Superior temporal gyrus (tissue), 1 donor: ENCODE data around the gene SF3B1.
"Not testable (repeated sequence)": the region's sequence is repeated elsewhere in the genome, so short reads cannot be mapped to it uniquely, and the experiment has no call there.

Experiments
- DNase-seq: peaks from one replicate; pipeline ENCODE4 v3.0.0-alpha.2; 2016; ENCODE audit errors: extremely low spot score

Gene SF3B1

DNA sequence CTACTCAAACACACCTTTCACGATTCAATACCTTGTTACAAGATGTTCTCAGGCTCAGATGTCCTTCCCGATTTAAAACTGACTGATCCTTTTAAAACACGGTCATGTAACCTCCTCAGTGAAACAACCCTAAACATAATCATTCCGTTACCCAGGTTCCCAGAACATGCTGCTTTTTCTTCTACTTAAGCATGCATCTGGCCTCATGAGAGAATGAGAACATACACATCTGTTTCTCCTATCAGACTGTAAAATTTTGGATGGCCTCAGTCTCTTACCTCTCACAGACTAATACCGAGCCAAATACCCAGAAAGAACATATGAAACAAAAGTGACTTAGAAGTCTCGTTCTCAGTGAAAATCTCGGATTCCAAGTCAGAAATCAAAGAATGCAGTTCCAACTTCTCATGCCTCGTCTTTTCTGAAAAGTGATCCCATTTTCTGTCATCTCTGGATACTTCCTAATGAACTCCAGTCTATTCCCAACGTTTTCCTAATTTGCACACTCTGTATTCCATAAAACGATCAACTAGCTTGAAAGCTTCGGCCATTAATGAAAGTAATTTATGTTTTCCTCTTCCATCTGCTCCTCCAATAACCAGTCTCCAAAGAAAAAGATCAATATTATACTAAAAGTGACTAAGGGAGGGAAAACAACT lies 919 bp downstream of the SF3B1 start:
- peak; percentile 22 for DNase-seq

- not testable (repeated sequence) for DNase-seq
Measured at GRCh38 chr2:197432527-197432926, 2.3 kb downstream of the SF3B1 start.

DNA sequence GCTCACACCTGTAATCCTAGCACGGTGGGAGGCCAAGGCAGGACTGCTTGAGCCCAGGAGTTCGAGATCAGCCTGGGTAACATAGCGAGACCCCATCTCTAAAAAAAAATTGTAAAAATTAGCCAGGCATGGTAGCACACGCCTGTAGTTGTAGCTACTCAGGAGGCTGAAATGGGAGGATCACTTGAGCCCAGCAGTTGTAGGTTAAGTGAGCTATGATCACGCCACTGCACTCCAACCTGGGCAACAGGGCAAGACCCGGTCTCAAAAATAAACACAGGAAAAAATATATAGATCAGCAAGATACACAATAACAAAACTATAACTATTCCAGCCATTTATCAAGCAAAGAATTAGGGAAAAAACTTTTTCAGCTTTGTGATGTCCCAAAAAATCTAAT lies 3.0 kb downstream of the SF3B1 start:
- no peak for DNase-seq

DNA sequence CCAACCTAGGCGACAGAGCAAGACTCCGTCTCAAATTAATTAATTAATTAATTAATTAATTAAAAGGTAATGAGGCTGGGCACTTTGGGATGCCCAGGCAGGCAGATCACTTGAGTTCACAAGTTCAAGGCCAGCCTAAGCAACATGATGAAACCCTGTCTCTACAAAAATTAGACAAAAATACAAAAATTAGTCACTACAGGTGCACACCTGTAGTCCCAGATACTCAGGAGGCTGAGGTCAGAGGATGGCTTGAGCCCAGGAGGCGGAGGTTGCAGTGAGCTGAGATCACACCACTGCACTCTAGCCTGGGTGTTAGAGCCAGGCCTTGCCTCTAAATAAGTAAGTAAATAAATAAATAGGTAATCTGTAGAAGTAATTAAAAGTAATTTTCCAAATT lies 6.8 kb downstream of the SF3B1 start:
- no peak for DNase-seq

DNA sequence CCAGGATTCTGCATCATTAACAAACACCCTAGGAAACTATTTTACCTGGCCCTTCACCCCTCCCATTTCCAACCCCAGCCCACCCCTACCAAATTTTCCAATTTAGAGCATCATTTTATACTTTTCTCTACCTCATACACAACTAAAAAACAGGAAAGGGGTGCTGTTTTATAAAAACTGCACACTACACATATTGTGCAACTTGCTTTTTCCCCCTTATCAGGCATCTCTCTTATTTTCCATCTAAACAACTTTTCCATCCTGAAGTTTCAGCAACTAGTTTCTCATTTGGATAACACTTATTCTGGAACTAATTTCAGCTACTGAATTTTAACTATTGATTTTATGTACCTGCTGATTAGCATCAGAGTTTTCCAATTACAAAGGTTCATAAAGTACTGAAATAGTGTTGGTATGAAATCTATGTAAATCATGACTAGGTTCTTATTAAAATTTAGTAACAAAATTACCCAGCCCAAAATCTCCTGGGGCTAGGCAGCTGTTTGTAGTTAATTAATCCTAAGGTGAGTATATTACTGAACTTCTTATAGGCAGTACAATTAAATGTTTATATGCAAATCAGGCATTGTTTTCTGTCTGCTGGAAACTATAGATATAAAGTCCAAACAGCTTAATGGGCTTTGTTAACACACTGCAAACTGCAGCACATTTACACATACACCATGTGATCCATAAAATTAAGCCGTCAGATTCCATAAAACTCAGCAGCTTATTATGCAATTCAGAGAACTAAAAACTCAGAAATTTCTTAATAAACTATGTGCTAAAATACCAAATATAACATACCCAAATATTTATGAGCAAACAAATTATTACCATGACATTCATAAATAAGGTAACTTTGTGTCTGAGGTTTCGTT lies 7.9 kb downstream of the SF3B1 start:
- DNase-seq: no peak

GRCh38 chr2:197425550-197425949 lies 9.3 kb downstream of the SF3B1 start:
- no peak for DNase-seq

GRCh38 chr2:197423307-197423706 lies 11.5 kb downstream of the SF3B1 start:
- DNase-seq: no peak

DNA sequence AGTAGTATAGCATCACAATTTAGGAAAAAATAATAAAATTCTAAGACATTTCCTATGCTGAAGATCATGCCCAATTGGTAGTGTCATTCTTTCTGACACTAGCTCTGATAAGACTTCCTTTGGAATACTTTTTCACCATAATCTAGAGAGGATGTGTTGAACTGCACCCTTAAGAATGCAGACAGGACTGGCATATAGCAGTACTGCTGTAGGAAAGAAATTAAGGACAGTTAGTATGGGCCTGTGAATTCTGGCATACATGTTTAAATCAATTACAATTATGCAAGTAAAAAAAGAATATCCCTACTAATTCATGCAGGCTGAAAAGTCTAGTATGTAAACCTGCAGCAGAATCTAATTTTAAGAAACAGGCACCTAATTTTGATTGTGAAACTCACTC lies 15.4 kb downstream of the SF3B1 start:
- DNase-seq: no peak

DNA sequence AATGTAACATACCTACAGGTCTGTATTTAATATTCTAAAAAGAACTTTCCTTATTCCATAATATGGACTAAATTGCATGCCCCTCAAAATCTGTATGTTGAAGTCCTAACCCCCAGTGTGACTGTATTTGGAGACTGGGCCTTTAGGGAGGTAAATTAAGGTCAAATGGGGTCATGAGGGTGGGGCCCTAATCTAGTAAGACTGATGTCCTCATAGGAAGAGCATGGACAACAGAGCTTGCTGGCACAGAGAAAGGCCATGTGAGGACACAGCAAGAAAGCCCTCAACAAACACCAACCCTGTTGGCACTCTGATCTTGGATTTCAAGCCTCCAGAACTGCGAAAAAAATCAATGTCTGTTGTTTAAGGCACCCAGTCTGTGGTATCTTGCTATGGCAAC lies 18.6 kb downstream of the SF3B1 start:
- DNase-seq: no peak

GRCh38 chr2:197414515-197414914 lies 20.3 kb downstream of the SF3B1 start:
- no peak for DNase-seq

DNA sequence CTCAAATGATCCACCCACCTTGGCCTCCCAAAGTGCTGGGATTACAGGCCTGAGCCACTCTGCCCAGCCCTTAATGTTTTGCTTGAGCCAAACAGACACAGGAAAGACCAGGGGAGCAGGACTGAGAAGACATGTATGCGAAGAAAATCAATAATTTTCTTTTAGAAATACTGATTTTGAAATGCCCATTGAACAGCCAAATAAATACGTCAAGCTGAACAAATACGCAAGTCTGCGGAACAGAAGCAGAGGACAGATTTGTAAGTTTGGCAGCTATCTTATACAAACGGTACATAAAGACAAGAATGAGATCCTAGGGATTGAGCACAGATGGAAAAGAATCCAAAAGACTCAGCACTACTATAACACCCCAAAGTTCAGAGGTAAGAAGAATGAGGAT lies 20.8 kb downstream of the SF3B1 start:
- DNase-seq: no peak

DNA sequence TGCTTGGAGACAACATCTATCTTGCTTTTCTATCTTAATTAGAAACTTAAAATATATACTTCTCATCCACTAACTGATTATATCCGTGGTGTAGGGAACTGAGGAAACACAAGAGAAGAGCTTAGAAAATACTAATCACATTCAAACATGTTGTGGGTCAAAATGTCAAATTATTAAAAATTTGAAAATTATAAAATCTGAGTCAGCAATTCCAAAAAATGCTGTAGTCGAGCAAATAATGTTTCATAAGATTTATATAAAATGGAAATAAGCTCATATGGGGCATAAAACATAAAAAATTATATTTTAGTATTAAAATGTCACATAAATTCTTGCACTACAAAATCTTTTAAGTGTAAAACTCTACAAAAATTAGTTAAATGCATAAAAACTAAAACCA lies 29.2 kb downstream of the SF3B1 start:
- no peak for DNase-seq

GRCh38 chr2:197399887-197400540 lies 34.8 kb downstream of the SF3B1 start:
- DNase-seq: no peak

- no peak for DNase-seq
Measured at GRCh38 chr2:197398913-197399312, 35.9 kb downstream of the SF3B1 start.

DNA sequence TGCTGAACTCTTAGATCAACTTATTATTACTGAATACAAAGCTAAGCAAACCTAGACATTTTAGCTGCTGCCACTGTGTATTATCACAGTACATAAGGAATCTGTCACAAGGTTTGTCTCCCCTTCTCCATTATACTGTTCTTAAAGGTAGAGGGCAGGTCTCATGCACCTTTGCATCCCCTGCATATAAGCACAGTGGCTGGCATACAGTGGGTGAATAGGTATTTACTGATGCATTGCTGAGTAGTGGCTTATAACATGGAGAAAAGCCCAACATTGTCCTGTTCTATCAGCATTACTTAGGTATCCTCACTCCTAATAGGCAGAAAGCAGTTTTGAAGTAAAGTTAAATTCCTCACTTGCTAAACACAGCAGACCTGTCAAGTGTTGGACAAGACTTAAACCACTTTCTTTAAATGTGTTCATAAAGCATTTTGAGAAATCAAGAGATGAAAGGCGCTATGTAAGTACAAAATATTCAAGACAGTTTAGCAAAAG lies 43.6 kb downstream of the SF3B1 start:
- DNase-seq: no peak

GRCh38 chr2:197388866-197389587 lies 45.8 kb downstream of the SF3B1 start:
- no peak for DNase-seq

DNA sequence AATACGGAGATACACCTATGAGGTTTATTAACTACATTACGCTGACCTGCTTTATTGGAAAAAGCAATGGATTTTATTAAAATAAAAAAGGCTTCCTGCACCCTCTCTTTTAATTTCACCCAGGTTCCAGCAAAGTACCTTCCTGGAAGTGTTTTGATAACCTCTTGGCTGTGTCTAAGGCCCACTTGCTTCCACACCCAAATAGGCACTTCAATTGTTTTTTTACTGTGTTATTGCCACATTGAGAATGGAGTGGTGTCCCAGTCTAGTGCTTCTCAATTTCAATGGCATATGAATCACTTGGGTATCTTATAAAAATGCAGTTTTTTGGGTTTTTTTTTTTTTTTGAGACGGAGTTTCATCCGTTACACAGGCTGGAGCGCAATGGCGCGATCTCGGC lies 47.6 kb downstream of the SF3B1 start:
- no peak for DNase-seq

DNA sequence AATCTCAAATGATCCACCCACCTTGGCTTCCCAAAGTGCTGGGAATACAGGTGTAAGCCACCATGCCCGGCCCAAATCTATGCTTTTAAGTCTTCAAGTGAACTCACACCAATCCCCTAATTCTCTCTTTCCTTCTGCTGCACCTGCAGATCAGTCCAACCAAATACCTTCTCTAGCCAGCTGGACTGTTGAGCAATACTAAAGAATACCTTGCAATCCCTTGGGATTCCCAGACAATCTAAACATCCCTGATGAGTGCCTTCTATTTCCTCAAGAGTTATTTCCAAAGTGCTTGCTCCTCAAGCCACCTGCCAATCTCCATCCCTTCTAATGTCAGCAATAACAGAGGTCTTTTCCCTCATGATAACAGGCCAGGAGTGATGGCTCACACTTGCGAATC lies 48.6 kb downstream of the SF3B1 start:
- no peak for DNase-seq

GRCh38 chr2:197383825-197384224 lies 51.0 kb downstream of the SF3B1 start:
- no peak for DNase-seq

DNA sequence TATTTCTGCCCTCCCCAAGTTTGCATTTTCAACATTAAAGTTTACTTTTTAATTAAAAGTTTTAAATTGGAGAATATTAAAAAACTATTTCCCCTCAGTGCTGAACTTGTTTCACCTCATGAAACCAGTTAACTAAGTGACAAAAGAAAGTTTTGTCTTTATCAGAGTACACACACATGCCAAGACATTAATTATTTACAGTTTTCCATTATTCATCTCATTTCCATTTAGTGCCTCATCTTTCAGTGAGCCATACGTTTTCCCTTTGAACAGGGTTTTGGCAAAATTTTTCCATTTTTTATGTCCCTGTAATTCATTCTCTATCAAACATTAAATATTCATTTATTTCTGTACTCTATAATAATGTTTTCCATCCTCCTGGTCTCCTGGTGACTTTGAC lies 53.2 kb downstream of the SF3B1 start:
- no peak for DNase-seq

GRCh38 chr2:197379918-197380309 lies 54.9 kb downstream of the SF3B1 start:
- DNase-seq: not testable (repeated sequence)
